ENCODE data around the gene DPPA3. TPM values are rescaled to one million over a fixed set of nuclear protein-coding genes. Genes with fewer than 3 reads are reported as not detected.

Gene DPPA3
- total RNA-seq (not detected in 2 replicates), polyA plus RNA-seq (not detected in 2 replicates), polyA minus RNA-seq (not detected in 2 replicates), Bru-seq, nascent RNA (not detected), BruChase-seq, experiment 1, labeled RNA remaining after a 6-hour chase (not detected), BruChase-seq, experiment 2, labeled RNA remaining after a 2-hour chase (not detected)
- not detected in 2 replicates for polyA plus RNA-seq (2011; cell fraction: cytosol; rRNA removed)
- polyA plus RNA-seq (2011; cell fraction: nucleus; rRNA removed): not detected in 2 replicates
- not detected in 2 replicates for polyA plus RNA-seq (2012)
- not detected for polyA minus RNA-seq (2011; cell fraction: cytosol; rRNA and poly(A)+ RNA removed)
- polyA minus RNA-seq (2011; cell fraction: nucleus; rRNA and poly(A)+ RNA removed): not detected in 2 replicates
- long read RNA-seq: 0 reads

DNA sequence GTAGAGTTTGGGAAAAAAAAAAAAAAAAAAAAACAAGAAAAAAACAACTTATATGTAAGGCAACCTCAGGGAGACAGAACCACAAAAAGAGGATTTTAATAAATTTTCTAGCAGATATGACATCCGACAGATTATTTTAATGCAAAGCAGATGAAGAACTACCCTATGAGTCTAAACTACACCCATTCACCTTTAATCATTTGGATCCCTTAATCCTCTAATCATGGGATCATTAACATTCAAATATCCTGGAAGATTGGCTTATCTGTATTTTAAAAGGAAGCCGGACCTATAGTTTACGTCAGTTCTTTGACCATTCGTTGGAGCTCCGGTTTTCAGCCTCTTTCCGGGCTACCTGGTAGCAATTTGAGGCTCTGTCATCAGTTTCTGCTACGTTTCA lies at the start of gene DPPA3:
Gene DPPA3 (plus strand): TSS at position 301 of the 400 bp plus-strand sequence. CDS start 138 bp downstream, outside the sequence.
- H3K9me1 ChIP-seq (replicated peaks; ENCODE audit: control insufficient read depth, extremely low read depth, insufficient read depth, low read length): no peaks in the 10 kb centered on the region
- no peak within 1 kb of the TSS for H3K27ac ChIP-seq (ENCODE audit: insufficient read depth, low read depth, low read length)
- H4K20me1 ChIP-seq (replicated peaks; ENCODE audit: control insufficient read depth, extremely low read depth, insufficient read depth, low read length): no peaks in the 10 kb centered on the region
- intact Hi-C loops (cut with micrococcal nuclease): no loop called here
- FAIRE-seq (no peak), DNase-seq (ENCODE audit: low read depth, low spot score) (no peak)
- dilution Hi-C loops (cut with MboI; ENCODE audit: extremely low pct_ligation_motif_present, low sequenced_read_pairs): no loop called here
- ChIA-PET POLR2A (no interaction called here), CTCF (no interaction called here)
- H3K79me2 ChIP-seq (ENCODE audit: control insufficient read depth, insufficient read depth, low read length): no peaks in the 10 kb centered on the region
- no peak within 1 kb of the TSS for H3K4me3 ChIP-seq (replicated peaks in 1 of 3; ENCODE audit: insufficient read depth in 1 of 3, low read depth in 1 of 3, low read length in 3 of 3)
- no TSS peak for BruUV-seq (replicated peaks)
- H2AFZ ChIP-seq (ENCODE audit: low read depth, low read length): no peak within 1 kb of the TSS
- no peak within 1 kb of the TSS for H3K9ac ChIP-seq (replicated peaks; ENCODE audit: extremely low read depth, insufficient read depth, low read length)
- TF ChIP-seq POLR2A (IDR thresholded peaks at IDR 0.05; ENCODE audit: low read depth, low read length): no peak
- TF ChIP-seq, protein P1, sequence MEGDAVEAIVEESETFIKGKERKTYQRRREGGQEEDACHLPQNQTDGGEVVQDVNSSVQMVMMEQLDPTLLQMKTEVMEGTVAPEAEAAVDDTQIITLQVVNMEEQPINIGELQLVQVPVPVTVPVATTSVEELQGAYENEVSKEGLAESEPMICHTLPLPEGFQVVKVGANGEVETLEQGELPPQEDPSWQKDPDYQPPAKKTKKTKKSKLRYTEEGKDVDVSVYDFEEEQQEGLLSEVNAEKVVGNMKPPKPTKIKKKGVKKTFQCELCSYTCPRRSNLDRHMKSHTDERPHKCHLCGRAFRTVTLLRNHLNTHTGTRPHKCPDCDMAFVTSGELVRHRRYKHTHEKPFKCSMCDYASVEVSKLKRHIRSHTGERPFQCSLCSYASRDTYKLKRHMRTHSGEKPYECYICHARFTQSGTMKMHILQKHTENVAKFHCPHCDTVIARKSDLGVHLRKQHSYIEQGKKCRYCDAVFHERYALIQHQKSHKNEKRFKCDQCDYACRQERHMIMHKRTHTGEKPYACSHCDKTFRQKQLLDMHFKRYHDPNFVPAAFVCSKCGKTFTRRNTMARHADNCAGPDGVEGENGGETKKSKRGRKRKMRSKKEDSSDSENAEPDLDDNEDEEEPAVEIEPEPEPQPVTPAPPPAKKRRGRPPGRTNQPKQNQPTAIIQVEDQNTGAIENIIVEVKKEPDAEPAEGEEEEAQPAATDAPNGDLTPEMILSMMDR (IDR thresholded peaks at IDR 0.05; ENCODE audit: extremely low read depth in 1 of 2, insufficient read depth in 1 of 2, low read depth in 1 of 2, low read length in 2 of 2): no peak
- no peak within 1 kb of the TSS for H3K4me2 ChIP-seq (ENCODE audit: insufficient read depth, low read length)
- peaks cover 0 to 2% of the 10 kb centered on the region in 2 experiments for H3K27me3 ChIP-seq (ENCODE audit: control insufficient read depth in 2 of 2, insufficient read depth in 2 of 2, low read length in 2 of 2)
- no peaks in the 10 kb centered on the region for H3K4me1 ChIP-seq (ENCODE audit: control insufficient read depth, extremely low read depth, insufficient read depth, low read length)
- no peaks in the 10 kb centered on the region for H3K36me3 ChIP-seq (ENCODE audit: control insufficient read depth in 2 of 2, extremely low read depth in 1 of 2, insufficient read depth in 2 of 2, low read length in 2 of 2)
- H3K9me3 ChIP-seq (replicated peaks; ENCODE audit: control insufficient read depth, insufficient read depth, low read length): no peaks in the 10 kb centered on the region

GRCh38 chr12:7661741-7662140 lies 49.5 kb upstream of the DPPA3 start:
- DNase-seq (ENCODE audit: low read depth, low spot score): no peak
- Histone ChIP-seq H3K4me1 (ENCODE audit: control insufficient read depth, extremely low read depth, insufficient read depth, low read length) (no peaks in the 10 kb centered on the region), H3K27me3 (ENCODE audit: control insufficient read depth in 2 of 2, insufficient read depth in 2 of 2, low read length in 2 of 2) (no peaks in the 10 kb centered on the region), H3K4me3 (replicated peaks in 1 of 3; ENCODE audit: insufficient read depth in 1 of 3, low read depth in 1 of 3, low read length in 3 of 3) (no peak overlapping the region), H3K9me1 (replicated peaks; ENCODE audit: control insufficient read depth, extremely low read depth, insufficient read depth, low read length) (no peaks in the 10 kb centered on the region), H2AFZ (ENCODE audit: low read depth, low read length) (no peak overlapping the region), H3K9me3 (replicated peaks; ENCODE audit: control insufficient read depth, insufficient read depth, low read length) (no peaks in the 10 kb centered on the region), H3K4me2 (ENCODE audit: insufficient read depth, low read length) (no peak overlapping the region), H3K9ac (replicated peaks; ENCODE audit: extremely low read depth, insufficient read depth, low read length) (no peak overlapping the region), H3K79me2 (ENCODE audit: control insufficient read depth, insufficient read depth, low read length) (no peaks in the 10 kb centered on the region), H3K27ac (ENCODE audit: insufficient read depth, low read depth, low read length) (no peak overlapping the region), H3K36me3 (ENCODE audit: control insufficient read depth in 2 of 2, extremely low read depth in 1 of 2, insufficient read depth in 2 of 2, low read length in 2 of 2) (no peaks in the 10 kb centered on the region), H4K20me1 (replicated peaks; ENCODE audit: control insufficient read depth, extremely low read depth, insufficient read depth, low read length) (no peaks in the 10 kb centered on the region)
- no TSS peak for BruUV-seq (replicated peaks)
- TF ChIP-seq MYC (IDR thresholded peaks at IDR 0.05; ENCODE audit: low read depth, low read length) (no peak), POLR2A (IDR thresholded peaks at IDR 0.05; ENCODE audit: low read depth, low read length) (no peak), GATA2 (IDR thresholded peaks at IDR 0.05; ENCODE audit: insufficient read depth, insufficient read length, low read depth, low read length) (no peak), EZH2 (IDR thresholded peaks at IDR 0.05; ENCODE audit: borderline replicate concordance, low read depth, low read length, severe bottlenecking) (no peak), POLR2AphosphoS5 (IDR thresholded peaks at IDR 0.05; ENCODE audit: insufficient read depth, low read depth, low read length) (no peak), FOS (IDR thresholded peaks at IDR 0.05; ENCODE audit: borderline replicate concordance, insufficient read depth, low read length) (no peak), JUN (IDR thresholded peaks at IDR 0.05; ENCODE audit: borderline replicate concordance, insufficient read depth, insufficient read length, low read depth) (no peak)
- TF ChIP-seq, protein P2, sequence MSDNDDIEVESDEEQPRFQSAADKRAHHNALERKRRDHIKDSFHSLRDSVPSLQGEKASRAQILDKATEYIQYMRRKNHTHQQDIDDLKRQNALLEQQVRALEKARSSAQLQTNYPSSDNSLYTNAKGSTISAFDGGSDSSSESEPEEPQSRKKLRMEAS (IDR thresholded peaks at IDR 0.05; ENCODE audit: insufficient read depth, insufficient read length): no peak
- TF ChIP-seq, protein P1 (IDR thresholded peaks at IDR 0.05; ENCODE audit: extremely low read depth in 1 of 2, insufficient read depth in 1 of 2, low read depth in 1 of 2, low read length in 2 of 2): no peak
- no peak for FAIRE-seq
- dilution Hi-C loops (cut with MboI; ENCODE audit: extremely low pct_ligation_motif_present, low sequenced_read_pairs) (no loop called here), intact Hi-C loops (cut with micrococcal nuclease) (no loop called here)
- CTCF ChIA-PET: no interaction called here
- POLR2A ChIA-PET: interaction anchor here (0.6 kb wide), 1 partner anchor 794 kb away, joined by 3 read pairs; the partner anchor contains the start of gene TPI1
